Stimulated activated effector memory CD8-positive, alpha-beta T cell treated with anti-CD3 and anti-CD28 coated beads, Interleukin-12 subunit alpha, Interleukin-12 subunit beta, amount 100 ng/mL, for 72 hours (primary cell): ENCODE data around the gene HJURP.
A peak's percentile ranks its signal among the peaks of the same experiment; 100 is the strongest.

ENCODE experiments used
- ATAC-seq: fragments of 150-1000 bp; cut with Tn5 transposase; 2 replicates; pipeline ENCODE4 v1.10.0; 2021
- DNase-seq, 2 donors: peaks; one replicate each; pipeline ENCODE4 v3.0.0; 2021 to 2022; ENCODE audit warnings: low spot score in 2 of 2
- H3K27ac Mint-ChIP-seq: one replicate; pipeline ENCODE4 v1.8.0; 2022; ENCODE audit warnings: mild to moderate bottlenecking, mixed read lengths
- H3K36me3 Mint-ChIP-seq: one replicate; pipeline ENCODE4 v1.8.0; 2022; ENCODE audit warnings: mild to moderate bottlenecking, mixed read lengths
- H3K4me1 Mint-ChIP-seq: one replicate; pipeline ENCODE4 v1.8.0; 2022; ENCODE audit warnings: mixed read lengths
- H3K4me3 Mint-ChIP-seq: one replicate; pipeline ENCODE4 v1.8.0; 2022; ENCODE audit warnings: mild to moderate bottlenecking, mixed read lengths
- H3K9me3 Mint-ChIP-seq: one replicate; pipeline ENCODE4 v1.8.0; 2022; ENCODE audit warnings: mixed read lengths

The HJURP gene

DNA sequence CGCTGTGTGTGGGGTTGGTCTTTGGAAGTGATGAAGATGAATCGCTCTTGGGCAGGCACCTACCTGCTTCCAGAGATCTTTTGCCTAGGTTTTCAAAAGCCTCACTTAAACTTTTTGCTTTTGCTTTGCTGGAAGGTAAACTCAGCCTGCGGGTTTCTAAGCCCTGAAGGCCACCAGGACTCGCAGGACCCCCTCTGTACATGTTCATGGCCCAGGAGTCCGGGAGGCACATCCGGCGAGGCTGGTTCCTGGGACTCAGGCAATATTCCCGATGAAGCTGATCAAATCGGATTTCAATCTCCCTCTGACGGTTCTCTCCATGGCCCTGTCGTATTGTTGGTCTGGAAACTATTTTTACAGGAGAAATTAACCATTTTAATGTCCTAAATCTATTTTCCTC is 13.2 kb downstream of the HJURP start:
- no peaks in the 10 kb centered on the region for H3K9me3 Mint-ChIP-seq
- H3K36me3 Mint-ChIP-seq: peaks cover 100% of the 10 kb centered on the region
- H3K27ac Mint-ChIP-seq: no peak overlapping the region

DNA sequence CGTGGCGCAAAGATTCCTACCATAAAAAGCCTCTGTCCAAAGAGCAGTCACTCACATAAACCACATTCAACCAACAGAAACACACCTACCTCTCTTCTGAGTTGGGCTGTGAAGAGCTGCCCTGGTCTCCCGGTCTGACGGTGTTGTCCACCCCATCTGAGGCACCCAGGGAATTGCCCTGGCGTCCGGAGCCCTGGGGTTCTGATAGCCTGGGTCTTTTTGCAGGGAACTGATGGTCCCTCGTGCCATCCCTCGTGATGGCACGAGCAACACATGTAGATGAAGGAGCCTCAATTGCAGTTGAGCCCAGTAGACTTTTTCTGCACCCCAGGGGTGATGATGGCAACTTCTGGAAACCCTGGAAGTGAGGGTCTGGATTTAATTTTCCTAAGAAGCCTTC is 13.8 kb downstream of the HJURP start:
- ATAC-seq (no peak), DNase-seq (no peak)
- H3K27ac Mint-ChIP-seq: no peak overlapping the region
- peaks cover 18% of the 10 kb centered on the region for H3K4me1 Mint-ChIP-seq
- H3K9me3 Mint-ChIP-seq: no peaks in the 10 kb centered on the region
- H3K36me3 Mint-ChIP-seq: peaks cover 100% of the 10 kb centered on the region
- no peak overlapping the region for H3K4me3 Mint-ChIP-seq

More for the DNA sequence above, 13.2 kb downstream of the HJURP start:
- ATAC-seq (no peak), DNase-seq (no peak)
- peaks cover 18% of the 10 kb centered on the region for H3K4me1 Mint-ChIP-seq
- no peak overlapping the region for H3K4me3 Mint-ChIP-seq

DNA sequence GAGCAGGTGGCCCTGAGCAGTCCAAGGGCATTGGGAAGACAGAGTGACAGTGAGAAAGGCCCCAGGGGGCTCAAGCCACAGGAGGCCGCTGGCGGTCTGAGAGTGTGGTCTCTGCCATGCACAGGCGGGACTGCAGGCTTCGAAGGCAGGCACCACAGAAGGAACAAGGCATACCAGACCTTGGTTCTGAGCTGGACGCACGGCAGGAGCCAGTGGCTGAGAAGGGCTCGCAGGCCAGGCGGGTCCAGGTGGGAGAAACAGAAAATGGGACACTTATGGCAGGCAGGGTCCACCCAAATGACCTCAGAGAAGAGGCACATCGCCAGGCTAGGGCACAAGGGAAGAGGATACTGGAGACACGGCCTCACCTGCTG is 14.9 kb downstream of the HJURP start:
- H3K36me3 Mint-ChIP-seq: peaks cover 93% of the 10 kb centered on the region
- H3K9me3 Mint-ChIP-seq: no peaks in the 10 kb centered on the region
- ATAC-seq (peak; percentile 19), DNase-seq (no peak)
- H3K4me3 Mint-ChIP-seq: no peak overlapping the region
- H3K27ac Mint-ChIP-seq: no peak overlapping the region
- peaks cover 18% of the 10 kb centered on the region for H3K4me1 Mint-ChIP-seq

DNA sequence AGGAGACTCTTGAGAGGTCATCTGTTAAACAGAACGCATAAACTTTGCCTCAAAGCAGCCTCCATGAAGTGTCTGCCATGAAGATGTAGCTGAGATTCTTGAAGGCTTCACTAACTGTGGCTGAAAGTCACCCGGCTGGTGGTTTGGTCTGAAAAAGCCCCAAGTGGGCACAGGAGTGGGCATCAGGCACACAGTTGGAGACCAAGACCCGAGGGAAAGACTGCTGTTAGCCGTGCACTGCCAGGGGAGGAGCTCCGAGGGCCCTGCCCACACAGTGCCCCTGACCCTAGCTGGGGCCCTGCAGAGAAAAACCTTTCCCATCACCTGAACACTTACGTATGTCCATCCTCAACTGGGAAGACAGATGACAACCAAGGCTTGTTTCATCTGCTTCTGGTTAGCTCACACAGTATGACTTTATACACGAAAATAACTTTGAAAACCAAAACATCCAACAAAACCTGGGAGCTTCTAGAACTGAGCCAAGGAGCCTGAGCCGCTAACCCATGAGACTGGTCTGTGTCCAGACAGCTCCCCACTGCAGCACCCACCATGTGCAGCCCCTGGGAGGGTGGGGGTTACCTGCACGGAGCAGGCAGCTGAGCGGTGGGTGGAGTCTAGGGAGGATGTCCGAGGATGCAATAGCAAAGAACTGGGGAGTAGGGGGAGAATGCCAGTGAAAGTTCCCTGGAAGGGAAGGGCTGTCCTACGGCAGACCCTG is 15.4 kb downstream of the HJURP start:
- Mint-ChIP-seq H3K27ac (peak overlapping the region; percentile 60), H3K9me3 (no peaks in the 10 kb centered on the region), H3K4me3 (no peak overlapping the region), H3K36me3 (peaks cover 88% of the 10 kb centered on the region), H3K4me1 (peaks cover 18% of the 10 kb centered on the region)
- DNase-seq: no peak
- ATAC-seq: no peak

DNA sequence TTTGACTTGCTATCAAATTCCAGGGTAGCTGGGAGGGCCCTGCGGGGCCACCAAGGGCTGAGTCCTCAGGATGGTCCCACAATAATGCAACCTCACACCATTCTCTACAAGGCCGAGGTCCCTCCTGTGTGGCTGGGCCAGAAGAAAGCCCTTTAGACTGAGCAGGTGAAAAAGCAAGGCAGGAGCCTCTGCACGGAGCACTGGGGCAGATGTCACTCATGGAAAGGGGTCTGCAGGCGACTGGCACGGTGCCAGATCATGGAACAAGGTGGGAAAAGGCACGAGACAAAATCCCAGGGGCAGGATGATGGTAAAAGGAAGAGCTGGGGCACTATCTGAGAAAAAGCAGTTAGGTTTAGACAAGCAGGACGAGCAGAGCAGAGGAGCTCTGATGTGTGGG is 16.1 kb downstream of the HJURP start:
- DNase-seq (no peak), ATAC-seq (no peak)
- H3K4me1 Mint-ChIP-seq: peaks cover 18% of the 10 kb centered on the region
- H3K27ac Mint-ChIP-seq: peak overlapping the region; percentile 60
- H3K4me3 Mint-ChIP-seq: no peak overlapping the region
- no peaks in the 10 kb centered on the region for H3K9me3 Mint-ChIP-seq
- peaks cover 81% of the 10 kb centered on the region for H3K36me3 Mint-ChIP-seq

DNA sequence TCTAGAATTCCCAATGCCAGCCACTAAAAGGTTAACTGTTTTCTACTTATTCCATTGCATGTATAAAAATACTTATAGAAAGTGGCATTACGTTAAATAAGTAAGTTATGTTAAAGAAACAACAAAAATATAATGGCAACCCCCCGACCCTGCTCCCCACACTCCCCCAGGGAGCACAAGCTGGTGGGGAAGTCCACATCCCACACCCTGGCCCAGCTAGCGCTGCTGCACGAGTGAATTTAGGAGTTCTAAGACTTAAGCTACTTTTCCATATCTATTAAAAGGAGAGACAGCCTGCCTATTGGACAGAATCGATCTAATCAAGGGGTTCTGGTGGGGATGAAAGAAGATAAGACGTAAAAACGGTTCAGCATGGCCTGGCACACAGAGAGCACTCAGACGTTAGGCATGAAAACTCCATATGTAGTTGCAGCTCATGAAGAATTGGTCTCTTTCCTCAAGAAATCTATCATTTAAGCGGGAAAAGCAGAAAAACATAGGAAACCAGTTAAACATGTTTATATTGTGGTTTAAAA is 16.6 kb downstream of the HJURP start:
- ATAC-seq (no peak), DNase-seq (no peak)
- Mint-ChIP-seq H3K4me1 (peaks cover 18% of the 10 kb centered on the region), H3K27ac (peak overlapping the region; percentile 60), H3K9me3 (no peaks in the 10 kb centered on the region), H3K4me3 (no peak overlapping the region), H3K36me3 (peaks cover 77% of the 10 kb centered on the region)

DNA sequence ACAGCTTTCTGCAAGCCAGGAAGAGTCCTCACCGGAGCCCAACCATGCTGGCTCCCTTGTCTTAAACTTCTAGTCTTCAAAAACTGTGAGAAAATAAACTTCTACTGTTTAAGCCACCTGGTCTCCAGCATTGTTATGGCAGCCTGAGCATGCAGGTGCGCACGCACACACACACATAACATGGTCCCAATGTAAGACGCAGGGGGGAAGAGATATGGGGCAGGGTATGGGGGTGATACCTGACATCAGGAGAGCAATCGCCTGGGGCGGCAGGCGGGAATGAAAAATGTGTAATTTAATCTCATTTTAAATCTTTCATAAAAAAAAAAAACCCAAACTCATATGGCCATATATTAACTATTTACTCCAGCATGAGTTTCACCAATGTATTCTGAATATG is 18.0 kb downstream of the HJURP start:
- Mint-ChIP-seq H3K9me3 (no peaks in the 10 kb centered on the region), H3K36me3 (peaks cover 63% of the 10 kb centered on the region), H3K27ac (no peak overlapping the region), H3K4me3 (no peak overlapping the region), H3K4me1 (peaks cover 18% of the 10 kb centered on the region)
- no peak for DNase-seq
- ATAC-seq: no peak

DNA sequence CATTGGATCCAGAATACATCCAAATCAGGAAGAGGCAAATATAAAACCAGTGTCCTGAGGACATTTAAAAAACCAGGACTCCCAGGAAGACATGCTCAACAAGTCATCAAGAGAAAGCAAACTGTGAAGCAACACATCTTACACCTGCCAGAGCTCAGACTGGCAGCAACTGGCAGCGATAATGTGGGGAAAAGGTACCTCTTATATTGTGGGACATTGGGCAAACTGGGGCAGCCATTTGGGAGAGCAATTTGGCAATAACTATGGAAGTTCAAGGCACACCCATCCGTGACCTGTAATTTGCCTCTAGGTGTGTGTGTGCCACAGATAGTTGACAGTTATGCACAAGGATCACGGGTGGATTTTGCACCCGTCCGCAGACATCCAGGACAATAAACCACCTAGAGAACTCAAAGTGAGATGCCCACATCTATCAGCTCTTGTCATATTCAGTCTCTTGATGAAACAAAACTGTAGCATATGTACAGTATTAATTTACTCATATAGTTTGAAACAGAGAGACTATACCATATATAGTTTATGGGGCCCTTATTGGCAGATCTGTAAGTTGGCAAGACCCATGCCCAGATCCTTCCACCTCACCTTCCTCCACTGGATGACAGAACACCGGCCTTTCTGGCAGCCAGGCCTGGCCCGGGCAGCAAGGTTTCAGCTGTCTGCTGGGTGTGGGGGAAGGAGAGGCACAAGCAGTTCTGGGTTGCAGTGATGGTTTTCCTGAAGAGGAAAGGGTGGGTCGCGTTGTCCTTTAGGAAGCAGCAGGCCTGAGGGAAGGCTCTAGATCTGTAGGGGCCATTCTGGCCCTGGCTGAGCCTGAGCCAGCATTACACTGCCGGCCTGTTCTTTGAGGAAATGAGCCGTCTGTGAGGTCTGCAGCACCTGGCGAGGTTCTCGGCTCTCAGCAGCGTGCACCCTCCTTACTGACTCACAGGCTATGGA is 18.8 kb downstream of the HJURP start:
- Mint-ChIP-seq H3K4me1 (peaks cover 16% of the 10 kb centered on the region), H3K4me3 (no peak overlapping the region), H3K9me3 (no peaks in the 10 kb centered on the region), H3K27ac (no peak overlapping the region), H3K36me3 (peaks cover 54% of the 10 kb centered on the region)
- DNase-seq (no peak), ATAC-seq (no peak)

DNA sequence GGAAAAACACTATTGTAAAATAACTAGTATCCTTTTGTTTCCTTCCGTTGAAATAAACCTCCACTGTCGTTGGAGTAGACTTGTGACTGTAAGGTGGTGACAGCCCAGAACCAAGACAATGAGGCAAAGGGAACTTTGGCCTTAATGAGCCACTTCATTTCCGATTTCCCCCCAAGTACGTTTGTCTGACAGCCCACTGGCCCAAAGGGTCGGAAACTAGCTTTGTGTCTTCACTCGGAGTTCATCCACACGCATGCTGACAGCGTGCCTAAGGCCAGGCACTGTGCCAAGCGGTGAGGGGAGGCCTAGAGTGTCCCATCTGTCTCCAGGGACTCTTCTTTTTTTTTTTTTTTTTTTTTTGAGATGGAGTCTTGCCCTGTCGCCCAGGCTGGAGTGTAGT is 21.0 kb downstream of the HJURP start:
- Mint-ChIP-seq H3K27ac (no peak overlapping the region), H3K36me3 (peaks cover 32% of the 10 kb centered on the region), H3K4me1 (peaks cover 5% of the 10 kb centered on the region), H3K9me3 (no peaks in the 10 kb centered on the region), H3K4me3 (no peak overlapping the region)
- ATAC-seq: no peak
- DNase-seq: no peak

DNA sequence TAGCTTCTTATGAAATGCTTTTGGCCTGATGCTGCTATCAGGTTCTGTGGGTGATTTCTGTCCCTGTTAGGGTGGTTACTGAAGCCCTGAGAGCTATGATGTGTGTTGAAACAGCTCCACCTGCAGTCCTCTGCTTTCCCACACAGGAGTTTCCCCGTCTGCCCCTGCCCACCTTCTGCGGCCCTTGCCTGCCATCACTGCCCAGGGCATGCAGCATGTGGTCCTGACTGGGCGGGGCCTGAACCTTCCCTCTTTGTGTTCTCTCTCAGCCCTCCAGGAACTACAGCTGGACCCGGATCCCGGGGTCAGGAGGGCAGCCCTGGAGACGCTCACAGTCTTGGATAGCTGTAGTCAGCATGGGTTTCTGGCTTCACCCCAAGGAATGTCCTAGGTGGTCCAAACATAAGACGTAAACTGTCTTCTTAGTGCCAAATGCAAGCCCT is 21.4 kb downstream of the HJURP start:
- Mint-ChIP-seq H3K36me3 (peaks cover 28% of the 10 kb centered on the region), H3K4me1 (peaks cover under 1% of the 10 kb centered on the region), H3K27ac (no peak overlapping the region), H3K9me3 (no peaks in the 10 kb centered on the region), H3K4me3 (no peak overlapping the region)
- DNase-seq: no peak
- ATAC-seq: peak; percentile 4

DNA sequence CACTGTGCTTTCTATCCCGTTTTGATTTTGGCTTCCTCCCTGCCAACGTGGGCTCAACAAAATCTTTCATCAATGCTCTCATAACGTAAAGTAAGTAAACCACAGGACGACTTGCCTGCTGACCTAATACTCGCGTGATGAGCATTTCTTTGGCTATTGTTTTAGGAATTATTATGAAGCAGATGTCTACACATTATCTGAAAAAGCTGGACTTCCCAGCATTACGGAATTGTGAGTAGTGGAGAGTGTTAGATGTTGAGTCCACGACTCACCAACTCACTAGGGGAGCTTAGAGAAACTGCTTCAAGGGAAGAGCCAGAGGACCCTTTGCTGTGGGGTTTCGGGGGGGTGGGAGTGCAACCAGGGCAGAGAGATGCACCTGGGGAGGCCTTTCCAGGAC is 21.9 kb downstream of the HJURP start:
- Mint-ChIP-seq H3K9me3 (no peaks in the 10 kb centered on the region), H3K4me1 (no peaks in the 10 kb centered on the region), H3K4me3 (no peak overlapping the region), H3K27ac (no peak overlapping the region), H3K36me3 (peaks cover 23% of the 10 kb centered on the region)
- DNase-seq (no peak), ATAC-seq (no peak)

DNA sequence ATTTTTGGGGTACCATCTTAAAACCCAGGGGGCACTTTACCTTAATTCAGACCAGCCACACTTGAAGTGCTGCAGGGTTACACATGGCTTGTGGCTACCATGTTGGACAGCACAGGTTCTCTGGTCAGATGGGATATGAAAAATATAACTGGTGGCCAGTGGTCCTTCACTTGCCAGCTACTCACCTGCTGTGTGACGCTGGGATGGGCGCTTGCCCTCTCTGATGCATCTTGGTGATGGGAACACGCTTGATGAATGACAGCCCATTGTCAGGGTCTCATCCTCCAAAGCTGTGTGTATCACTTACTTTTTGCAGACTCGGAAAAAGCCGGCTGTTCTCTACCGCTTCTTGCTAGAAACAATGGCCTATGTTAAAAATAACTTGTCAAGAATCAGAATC is 22.5 kb downstream of the HJURP start:
- Mint-ChIP-seq H3K27ac (no peak overlapping the region), H3K4me3 (no peak overlapping the region), H3K36me3 (peaks cover 18% of the 10 kb centered on the region), H3K9me3 (no peaks in the 10 kb centered on the region), H3K4me1 (no peaks in the 10 kb centered on the region)
- ATAC-seq (no peak), DNase-seq (no peak)

DNA sequence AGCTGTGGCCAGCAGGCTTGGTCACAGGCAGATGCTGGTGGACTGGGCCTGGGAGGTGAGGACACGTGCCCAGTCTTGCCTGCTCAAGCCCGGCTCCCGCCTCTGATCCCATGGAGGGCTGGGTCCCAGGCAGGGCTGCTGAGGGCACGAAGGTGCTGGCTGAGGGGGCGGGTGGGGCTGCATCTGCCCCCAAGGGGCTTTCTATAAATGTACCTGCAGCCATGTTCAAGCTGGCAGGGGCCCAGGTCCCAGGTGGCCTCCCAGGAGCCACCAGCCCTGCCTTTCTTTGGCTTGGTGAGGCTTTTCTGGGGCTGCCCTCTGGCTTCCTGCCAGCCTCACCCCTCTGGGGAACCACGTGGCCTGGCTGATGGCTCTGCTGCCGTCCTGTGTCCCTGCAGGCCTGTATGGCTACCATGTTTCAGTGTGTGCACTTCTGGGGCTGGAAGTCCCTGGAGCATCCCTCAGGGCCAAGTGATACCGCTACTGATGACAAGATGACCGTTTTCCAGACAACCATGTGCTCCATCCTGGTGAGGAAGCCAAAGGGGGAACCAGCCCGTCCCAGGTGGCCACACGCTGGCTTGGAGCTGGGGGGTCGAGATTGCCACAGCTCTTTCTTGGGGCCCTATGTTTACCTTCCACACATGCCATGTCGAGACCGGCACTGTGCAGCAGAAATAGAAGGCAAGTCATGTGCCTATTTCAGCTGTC is 23.2 kb downstream of the HJURP start:
- no peaks in the 10 kb centered on the region for H3K4me1 Mint-ChIP-seq
- DNase-seq: no peak
- peak; percentile 29 for ATAC-seq

DNA sequence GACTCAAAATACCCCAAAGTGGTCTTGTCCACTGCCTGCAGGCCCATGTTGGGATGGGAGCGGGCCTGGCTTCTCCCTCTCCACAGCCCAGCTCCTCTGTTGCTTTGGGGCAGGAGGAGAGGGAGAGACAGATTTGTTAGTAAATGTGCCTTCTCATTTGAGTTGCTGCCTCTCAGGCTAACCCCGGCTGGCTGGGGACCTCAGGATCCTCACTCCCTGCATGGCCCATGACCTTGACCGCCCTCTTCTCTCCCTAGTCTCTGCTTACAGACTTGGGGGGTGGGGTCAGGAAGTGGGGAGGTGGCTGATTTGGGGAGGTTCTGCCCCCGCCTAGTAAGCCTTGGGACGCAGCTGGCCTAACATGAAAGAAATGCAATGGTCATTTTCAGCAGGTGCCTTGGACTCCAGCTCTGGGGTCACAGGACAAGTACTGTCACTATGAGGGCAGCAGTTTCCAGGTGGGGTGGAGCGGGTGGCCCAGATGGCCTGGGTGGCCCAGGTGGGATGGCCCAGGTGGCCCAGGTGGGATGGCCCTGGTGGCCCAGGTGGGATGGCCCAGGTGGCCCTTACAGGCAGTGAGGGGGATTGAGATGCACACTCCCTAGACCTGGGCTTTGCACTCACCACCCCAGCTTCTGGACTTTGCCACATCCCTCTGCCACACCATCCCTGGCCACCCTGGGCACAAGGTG is 24.1 kb downstream of the HJURP start:
- Mint-ChIP-seq H3K9me3 (no peaks in the 10 kb centered on the region), H3K4me3 (no peak overlapping the region), H3K4me1 (no peaks in the 10 kb centered on the region), H3K36me3 (peaks cover 2% of the 10 kb centered on the region), H3K27ac (no peak overlapping the region)
- DNase-seq: no peak
- no peak for ATAC-seq

More for the DNA sequence above, 23.2 kb downstream of the HJURP start:
- Mint-ChIP-seq H3K27ac (no peak overlapping the region), H3K36me3 (peaks cover 11% of the 10 kb centered on the region), H3K9me3 (no peaks in the 10 kb centered on the region), H3K4me3 (no peak overlapping the region)
